SK-N-MC (cell line): ENCODE results near the gene KIAA0825.

Experiments used
- EZH2 ChIP-seq: fragments of 200-600 bp; sonication (generic); IDR thresholded peaks from one replicate; pipeline ENCODE4 v1.6.1; 2017; ENCODE audit warnings: antibody characterized with exemption
- FOXP2 ChIP-seq: optimal IDR thresholded peaks from 2 replicates; pipeline ENCODE3; 2011; ENCODE audit warnings: mild to moderate bottlenecking, moderate library complexity; ENCODE audit not compliant: insufficient read depth; ENCODE audit errors: extremely low read length, control extremely low read depth
- POLR2AphosphoS5 ChIP-seq: IDR thresholded peaks from 2 replicates; pipeline ENCODE4 v1.6.1; 2012; ENCODE audit warnings: mild to moderate bottlenecking, low read depth, low read length, borderline replicate concordance

GRCh38 chr5:94161801-94162200, 456.6 kb downstream of the KIAA0825 start:
- TF ChIP-seq EZH2, result no peak
- no peak for TF ChIP-seq POLR2AphosphoS5
- TF ChIP-seq FOXP2, result no peak
